Fibroblast of skin of back (primary cell): Measurements from ENCODE around the gene KCNK18.

Experiments used
- DNase-seq: peaks from one replicate; pipeline ENCODE4 v3.0.0-alpha.2; 2013

The KCNK18 gene

GRCh38 chr10:117254774-117255735 is 57.8 kb downstream of the KCNK18 start:
- no peak for DNase-seq

- DNase-seq, result no peak
These were observed 58.7 kb downstream of the KCNK18 start for GRCh38 chr10:117255835-117256460.

GRCh38 chr10:117256910-117257309 is 59.6 kb downstream of the KCNK18 start:
- DNase-seq, result no peak

- no peak for DNase-seq
These were observed 60.4 kb downstream of the KCNK18 start for GRCh38 chr10:117257721-117258120.

- no peak for DNase-seq
These were observed 62.0 kb downstream of the KCNK18 start for GRCh38 chr10:117259279-117259678.
